OCI-M1 (cell line): ENCODE measurements around the gene CHMP1A.

Source experiments
- DNase-seq: peaks from one replicate; lab custom pipeline; 2025; lab: John Stamatoyannopoulos, UW

The CHMP1A gene

DNA sequence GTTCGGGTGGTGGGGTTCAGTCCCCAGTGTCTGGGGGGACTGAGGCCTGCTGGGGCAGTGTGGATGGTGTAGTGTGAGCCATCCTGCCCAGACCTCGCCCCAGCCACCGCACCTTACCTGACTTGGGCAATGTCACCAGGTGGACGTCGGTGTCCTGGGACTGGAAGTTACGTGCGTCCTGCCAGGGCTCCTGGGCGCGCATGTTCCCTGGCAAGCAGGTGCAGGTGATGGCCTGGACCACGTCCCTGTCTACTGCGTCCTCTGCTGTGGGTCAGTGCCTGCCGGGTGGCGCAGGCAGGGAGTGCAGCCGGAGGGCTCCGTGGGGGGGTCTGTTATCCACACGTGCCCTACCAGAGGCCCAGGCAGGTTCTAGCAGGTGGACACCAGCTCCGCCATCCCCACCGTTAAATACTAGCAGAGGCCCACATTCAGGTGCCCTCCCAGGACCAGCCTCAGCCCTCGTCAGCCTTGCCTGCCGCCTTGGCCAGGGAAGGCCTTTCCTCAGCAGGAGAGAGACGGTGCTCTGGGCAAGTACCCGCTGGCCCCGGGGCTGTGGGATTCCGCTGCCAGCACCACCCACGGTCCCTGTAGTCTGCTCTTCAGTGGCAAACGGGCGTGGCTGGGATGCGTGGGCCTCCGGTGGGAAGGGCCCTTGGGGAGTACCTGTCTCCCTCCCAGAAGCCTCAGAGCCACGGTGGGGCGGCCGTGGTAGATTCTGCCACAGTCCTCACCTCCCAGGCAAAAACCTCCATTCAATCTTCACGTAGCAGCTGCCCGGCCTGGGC is 52.1 kb downstream of the CHMP1A start:
- DNase-seq = no peak

DNA sequence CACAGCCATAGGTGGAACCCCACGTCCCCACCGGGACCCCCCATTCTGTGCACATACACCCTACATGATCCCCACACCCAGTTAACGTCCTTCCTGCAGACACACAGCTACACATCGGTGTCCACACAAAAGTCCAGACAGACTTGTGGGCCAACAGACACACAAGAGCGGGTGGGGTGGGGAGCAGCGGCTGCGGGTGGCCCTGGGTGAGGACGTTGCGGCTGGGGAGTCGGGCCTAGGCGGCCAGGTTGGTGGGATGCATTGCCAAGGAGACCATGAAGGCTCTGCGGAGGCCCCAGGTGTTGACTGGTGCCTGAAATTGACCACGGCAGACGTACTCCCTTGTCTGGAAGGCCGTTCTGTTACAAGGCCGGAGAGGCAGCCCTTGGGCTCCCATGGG is 52.7 kb downstream of the CHMP1A start:
- no peak for DNase-seq

DNA sequence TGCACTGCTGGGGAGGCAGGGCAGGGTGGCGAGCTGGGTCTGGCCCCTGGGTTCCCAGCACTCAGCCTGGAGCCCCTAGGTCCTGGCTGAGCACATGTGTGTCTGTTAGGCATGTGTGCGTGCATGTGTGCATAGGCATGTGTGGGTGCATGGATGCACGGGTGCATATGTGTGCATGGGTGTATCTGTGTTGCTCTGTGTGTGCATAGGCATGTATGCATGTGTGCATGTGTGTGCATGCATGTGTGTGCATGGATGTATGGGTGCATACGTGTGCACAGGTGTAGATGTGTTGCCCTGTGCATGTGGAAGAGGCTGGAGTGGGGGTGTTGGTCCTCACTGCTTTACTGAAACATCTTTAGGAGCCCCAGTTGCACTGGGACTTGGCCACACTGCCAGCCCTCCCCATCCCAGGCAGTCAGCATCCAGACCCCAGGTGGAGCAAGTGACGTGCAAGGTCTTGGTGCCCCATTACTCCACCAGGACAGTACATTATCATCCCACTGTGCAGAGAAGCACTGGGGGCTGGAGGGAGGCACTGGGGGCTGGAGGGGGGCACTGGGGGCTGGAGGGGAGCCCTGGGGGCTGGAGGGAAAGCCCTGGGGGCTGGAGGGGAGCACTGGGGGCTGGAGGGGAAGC is 54.4 kb downstream of the CHMP1A start:
- no peak for DNase-seq

DNA sequence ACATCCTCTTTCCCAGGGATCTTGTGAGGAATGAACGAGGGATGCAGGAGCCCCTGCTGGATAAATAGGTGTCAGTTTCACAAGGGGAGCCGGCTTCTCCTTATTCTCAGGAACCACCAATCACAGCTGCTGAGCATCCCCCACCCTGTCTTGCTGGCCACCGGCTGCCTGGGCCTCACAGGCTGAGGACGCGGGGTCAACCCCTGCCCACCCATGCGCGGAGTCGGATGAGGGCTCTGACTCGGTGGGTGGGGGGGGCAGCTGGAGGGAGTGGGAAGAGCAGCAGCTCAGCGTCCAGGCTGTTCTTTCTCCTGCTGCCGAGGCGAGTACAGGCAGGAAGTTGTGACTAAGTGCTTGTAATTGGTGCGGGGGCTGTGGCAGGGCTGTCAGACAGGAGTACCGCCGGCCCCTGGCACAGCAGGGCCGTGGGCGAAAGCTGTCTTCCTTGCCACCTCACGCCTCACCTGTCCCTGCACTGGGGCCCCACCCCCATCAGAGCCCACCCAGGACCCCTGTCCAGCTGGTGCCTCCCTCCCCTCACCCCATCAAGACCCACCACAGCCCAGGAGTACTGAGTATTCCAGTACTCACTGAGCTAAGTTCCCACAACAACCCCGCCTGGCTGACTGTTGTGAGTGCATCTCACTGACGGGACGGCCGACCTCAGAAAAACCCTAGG is 55.1 kb downstream of the CHMP1A start:
- peak; percentile 35 for DNase-seq

DNA sequence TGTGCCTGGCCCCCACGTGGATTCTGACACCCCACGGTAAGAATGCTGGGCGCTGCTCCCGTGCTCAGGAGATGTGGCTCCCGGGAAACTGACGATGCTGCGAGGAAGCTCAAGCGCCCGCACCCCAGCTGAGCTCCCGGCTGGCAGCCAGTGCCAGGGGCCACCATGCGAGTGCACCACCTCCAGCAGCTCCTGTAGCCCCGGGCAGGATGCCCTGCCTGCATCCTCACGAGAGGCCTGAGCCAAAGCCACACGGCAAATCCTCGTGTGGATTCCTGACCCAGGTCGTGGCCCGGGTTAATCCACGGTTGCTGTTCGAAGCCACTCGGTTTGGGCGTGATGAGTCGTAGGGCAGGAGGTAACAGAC is 55.6 kb downstream of the CHMP1A start:
- no peak for DNase-seq

DNA sequence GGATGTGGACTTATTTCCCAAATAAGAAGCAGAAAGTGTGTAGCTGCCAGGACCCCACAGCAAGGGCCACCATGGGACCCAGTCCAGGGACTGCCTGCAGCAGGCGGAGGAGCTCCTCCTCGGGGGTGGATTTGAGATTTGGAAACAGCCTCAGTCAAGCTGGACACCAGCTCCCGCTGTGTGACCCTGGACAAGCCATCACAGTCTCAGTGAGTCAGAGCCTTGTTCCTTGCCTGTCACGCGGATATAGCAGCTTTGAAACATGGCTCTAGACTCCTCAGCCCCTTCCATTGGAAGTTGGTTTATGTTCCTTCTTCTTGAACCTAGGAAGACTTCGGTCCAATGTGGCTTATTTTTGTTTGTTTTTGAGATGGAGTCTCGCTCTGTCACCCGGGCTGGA is 56.6 kb downstream of the CHMP1A start:
- DNase-seq = no peak

DNA sequence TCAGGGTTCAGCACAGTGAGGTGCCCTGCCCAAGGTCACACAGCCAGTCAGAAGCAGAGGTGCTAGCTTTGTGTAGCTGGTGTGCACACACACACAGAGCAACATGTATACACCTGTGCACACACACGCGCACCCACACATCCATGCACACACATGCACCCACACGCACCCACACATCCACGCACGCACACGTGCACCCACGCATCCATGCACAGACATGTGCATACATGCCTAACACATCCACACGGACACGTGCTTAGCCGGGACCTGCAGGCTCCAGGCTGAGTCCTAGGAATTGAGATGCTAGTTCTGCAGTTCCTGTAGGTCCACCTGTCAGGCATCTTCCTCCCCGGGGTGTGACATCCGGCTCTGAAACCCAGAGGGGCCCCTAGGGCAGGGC is 57.1 kb downstream of the CHMP1A start:
- DNase-seq = no peak

DNA sequence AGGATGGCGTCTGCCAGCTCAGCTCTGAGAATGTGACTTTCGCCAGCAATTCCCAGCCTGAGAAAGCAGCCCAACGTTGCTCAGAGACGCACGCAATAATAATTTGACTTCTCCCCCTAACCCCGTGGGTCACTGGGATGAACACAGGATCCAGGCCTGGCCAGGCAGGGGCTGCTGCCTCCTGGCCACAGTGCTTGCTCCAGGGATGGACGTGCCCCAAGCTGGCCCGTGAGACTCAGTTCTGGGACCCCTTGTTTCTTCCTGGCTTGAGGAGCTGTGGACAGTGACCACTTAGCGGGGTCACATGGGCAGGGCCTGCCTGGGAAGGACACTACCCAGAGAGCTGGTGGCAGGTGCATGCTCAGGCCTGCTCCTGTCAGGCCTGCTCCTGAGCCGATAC is 57.6 kb downstream of the CHMP1A start:
- no peak for DNase-seq

DNA sequence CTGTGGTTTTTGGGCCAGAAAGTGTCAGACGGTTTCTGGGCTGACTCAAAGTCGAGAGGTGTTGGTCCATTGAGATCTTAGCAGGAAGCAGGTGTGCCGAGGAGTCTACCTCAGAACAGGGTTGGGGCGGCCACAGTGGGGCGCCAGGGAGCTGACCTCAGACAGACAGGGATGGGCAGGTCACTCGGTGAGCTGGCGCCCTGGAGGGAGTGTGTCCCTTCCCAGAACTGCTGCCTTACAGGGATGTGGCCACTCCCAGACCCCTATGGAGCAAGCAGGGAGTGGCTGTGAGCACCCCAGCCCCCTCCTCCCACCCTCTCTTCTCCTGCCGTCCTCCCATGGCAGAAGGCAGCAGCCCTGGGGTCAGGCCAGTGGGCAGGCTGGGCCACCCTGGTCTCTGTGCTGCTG is 58.1 kb downstream of the CHMP1A start:
- peak; percentile 46 for DNase-seq

DNA sequence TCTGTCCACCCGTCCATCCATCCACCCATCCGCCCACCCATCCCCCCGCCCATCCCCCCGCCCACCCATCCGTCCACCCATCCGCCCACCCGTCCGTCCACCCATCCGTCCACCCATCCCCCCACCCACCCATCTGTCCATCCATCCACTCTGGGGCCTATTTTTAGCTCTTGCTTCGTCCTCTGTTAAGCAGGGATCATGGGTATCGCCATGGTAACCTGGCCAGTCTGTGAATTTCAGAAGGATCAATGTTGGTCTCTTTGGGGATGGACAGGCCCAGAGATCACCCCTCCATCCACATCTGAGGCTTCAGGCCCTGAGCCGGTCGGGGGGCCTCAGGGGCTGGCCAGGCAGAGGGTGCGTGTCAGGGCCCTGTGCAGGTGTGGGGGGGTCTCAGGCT is 59.3 kb downstream of the CHMP1A start:
- DNase-seq = peak; percentile 15

DNA sequence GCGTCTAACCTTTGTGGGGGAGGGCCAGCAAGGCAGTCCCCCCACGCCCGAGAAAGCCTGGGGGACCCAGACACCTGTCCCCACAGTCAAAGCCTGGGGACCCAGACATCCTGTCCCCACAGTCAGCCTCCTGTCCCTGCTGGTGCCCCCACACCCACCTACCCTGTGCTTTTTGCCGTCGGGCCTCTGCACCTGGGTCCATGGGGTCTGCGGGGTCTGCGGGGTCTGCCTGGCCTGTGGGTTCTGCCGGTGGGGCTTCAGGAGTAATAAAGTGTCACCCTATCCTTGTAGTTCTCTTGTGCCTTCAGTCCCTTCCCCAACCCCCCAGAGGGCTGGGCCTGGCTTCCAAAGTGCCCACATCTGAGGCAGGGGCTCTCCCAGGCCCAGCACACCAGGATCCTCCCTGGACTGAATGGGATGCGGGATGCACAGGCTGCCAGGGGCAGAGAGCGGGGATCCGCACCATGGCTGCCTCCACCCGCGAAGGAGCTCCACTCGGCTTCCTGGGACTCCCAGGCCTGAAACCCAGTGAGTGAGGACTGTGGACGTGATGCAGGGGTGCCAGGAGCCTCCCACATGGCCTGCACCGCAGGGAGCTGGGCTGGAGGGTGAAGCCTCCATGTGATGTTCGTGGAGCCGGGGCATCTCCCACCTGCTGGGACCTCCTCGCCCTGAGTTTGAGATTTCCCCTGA is 60.4 kb downstream of the CHMP1A start:
- DNase-seq = no peak

DNA sequence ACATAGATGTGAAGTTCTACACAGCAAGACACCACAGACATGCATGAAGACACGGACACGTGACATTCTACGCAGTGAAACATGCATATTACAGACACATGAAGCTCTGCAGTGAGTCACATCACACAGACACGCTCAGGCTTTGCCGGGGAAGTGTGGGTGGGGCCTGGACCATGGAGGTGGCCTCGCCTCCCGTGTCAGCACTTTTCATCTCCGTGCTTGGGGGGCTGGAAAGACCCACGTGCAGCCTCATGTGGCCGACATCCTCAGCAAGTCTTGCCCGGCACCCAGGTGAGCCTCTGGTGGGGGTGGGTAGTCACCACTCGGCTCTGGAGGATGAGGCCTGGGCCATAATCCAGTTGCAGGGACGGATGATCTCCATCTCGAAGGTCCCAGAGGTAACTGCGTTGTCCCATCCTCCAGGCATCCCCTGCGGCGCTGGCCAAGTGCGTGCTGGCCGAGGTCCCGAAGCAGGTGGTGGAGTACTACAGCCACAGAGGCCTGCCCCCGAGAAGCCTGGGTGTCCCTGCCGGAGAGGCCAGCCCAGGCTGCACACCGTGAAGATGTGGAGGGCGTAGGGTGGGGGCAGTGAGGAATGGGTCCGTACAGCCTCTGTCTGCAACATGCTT is 61.3 kb downstream of the CHMP1A start:
- no peak for DNase-seq

DNA sequence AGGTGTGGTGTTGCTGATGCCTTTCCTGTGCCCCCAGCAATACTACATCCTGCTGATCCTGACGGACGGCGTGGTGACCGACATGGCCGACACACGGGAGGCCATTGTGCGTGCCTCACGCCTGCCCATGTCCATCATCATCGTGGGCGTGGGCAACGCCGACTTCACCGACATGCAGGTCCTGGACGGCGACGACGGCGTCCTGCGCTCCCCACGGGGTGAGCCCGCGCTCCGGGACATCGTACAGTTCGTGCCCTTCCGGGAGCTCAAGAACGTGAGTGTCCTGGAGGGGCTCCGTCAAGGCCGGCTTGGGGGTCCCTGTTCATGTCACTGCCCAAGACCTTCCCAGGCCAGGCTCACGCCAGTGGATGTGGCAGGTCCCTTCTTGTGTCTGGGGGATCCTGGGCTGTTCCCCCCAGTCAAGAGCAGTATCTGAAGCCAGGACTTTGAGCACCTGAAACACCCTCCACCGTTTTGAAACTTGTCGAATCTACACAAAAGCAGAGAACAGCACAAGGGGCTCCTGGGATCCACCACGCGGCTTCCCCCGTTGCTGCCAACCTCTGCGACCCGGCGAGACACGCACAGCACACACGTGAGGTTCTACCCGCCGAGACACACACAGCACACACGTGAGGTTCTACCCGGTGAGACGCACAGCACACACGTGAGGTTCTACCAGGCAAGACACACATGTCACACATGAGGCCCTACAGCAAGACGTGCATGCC is 62.0 kb downstream of the CHMP1A start:
- DNase-seq = no peak
